Measurements from ENCODE around the gene PHACTR1.

DNA sequence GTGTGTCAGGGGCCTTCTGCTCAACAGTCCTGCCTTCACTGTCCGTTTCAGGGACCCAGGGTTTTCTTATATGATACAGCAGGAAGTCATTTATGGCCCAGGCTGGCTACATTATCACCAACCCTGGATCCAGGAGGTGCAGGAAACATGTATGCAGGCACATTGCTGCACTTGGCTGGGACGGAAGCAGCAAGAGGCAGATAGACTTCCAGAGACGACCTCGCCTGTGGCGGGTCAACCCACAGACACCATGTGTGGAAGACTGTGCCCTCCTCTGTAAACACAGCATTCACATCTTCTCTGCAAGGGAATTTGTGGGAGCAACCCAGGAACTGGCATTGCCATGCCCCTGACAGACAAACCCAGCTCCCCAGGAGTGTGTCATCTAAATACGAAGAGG, 568.1 kb downstream of the PHACTR1 start:
- TF ChIP-seq, protein P1, sequence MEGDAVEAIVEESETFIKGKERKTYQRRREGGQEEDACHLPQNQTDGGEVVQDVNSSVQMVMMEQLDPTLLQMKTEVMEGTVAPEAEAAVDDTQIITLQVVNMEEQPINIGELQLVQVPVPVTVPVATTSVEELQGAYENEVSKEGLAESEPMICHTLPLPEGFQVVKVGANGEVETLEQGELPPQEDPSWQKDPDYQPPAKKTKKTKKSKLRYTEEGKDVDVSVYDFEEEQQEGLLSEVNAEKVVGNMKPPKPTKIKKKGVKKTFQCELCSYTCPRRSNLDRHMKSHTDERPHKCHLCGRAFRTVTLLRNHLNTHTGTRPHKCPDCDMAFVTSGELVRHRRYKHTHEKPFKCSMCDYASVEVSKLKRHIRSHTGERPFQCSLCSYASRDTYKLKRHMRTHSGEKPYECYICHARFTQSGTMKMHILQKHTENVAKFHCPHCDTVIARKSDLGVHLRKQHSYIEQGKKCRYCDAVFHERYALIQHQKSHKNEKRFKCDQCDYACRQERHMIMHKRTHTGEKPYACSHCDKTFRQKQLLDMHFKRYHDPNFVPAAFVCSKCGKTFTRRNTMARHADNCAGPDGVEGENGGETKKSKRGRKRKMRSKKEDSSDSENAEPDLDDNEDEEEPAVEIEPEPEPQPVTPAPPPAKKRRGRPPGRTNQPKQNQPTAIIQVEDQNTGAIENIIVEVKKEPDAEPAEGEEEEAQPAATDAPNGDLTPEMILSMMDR (IDR thresholded peaks at IDR 0.05; ENCODE audit: low read length), result no peak
- TF ChIP-seq EZH2 (IDR thresholded peaks at IDR 0.05; ENCODE audit: borderline replicate concordance, low read length), result no peak

Data from OCI-LY1 (cell line).